GM12891 (cell line): ENCODE measurements around the gene DCAF4.

ENCODE experiments used
- POLR2A ChIP-seq: IDR thresholded peaks from 2 replicates; pipeline ENCODE4 v1.6.1; 2011; ENCODE audit warnings: low read depth, low read length, control low read depth
- POLR2AphosphoS5 ChIP-seq: IDR thresholded peaks from 2 replicates; pipeline ENCODE4 v1.6.1; 2011; ENCODE audit warnings: low read depth, low read length, control low read depth
- TAF1 ChIP-seq: IDR thresholded peaks from 2 replicates; pipeline ENCODE4 v1.6.1; 2011; ENCODE audit warnings: low read depth, low read length, control low read depth

DNA sequence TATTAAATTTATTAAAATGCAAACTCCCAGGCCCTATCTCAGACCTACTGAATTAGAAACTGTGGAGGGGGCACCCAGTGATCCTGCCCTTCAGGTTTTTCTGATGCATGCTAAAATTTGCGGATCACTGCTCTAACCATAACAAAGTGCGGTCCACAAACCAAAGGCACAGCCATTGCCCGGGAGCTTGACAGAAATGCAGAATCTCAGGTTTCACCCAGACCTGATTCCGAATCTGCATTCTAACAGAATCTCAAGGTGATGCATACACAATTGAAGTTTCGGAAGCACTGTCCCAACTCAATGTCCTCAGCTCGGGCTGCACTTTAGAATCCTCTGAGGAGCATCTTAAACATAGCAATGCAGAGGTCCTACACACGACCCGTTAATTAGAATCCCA is 54.6 kb downstream of the DCAF4 start:
- TF ChIP-seq TAF1 (no peak), POLR2A (no peak), POLR2AphosphoS5 (no peak)
